ENCODE measurements around the gene THYN1. TPM values are rescaled to one million over a fixed set of nuclear protein-coding genes. Genes with fewer than 3 reads are reported as not detected.

The THYN1 gene
- total and polyA plus RNA-seq, 2 of the 13 experiments (the other 11 are each of a cell fraction or from before 2014, with no cell fraction given), result 36.1 to 87.6 TPM

DNA sequence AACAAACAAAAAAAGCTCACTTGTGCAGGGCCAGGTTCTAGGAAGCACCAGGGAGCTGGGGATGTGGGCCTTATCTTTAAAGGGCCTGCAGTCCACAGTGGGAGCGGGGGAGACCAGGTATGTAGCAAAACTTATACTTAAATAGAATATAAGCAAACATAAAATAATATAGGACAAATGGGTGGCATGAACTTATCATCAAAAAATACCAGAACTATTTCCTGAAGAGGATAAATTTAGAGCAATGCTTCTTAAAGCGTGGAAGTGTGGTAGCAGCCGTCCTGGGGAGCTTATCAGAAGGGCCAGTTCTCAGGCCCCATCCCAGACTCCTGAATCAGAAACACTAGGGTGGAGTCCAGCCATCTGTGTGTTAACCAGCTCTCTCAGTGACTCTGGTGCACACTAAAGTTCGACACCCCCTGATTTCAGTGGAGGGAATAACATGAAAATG is 19.4 kb downstream of the THYN1 start:
- BruUV-seq (replicated peaks), result no TSS peak
- CTCF ChIA-PET (ENCODE audit: low intra/inter-chr PET ratio, low total read pairs), result no interaction called here
- POLR2A ChIA-PET, result interaction anchor here (1.2 kb wide), 1 partner anchor 9 kb away, joined by 8 read pairs; the partner anchor contains the start of genes NCAPD3 and VPS26B

More for the DNA sequence above, 19.4 kb downstream of the THYN1 start:
- intact Hi-C loops (cut with micrococcal nuclease; ENCODE audit: unreplicated experiment) (no loop called here), in situ Hi-C loops (cut with HindIII; ENCODE audit: extremely low pct_ligation_motif_present, low pct_unique_long_range_greater_than_20kb) (no loop called here)
- 96% methylated on average over 4 of the region's 4 CpGs for WGBS (ENCODE audit: low lambda C conversion rate)
- H3K4me1 ChIP-seq (ENCODE audit: insufficient read depth, low read length), result peaks cover 26% of the 10 kb centered on the region
- no peak overlapping the region for H2AFZ ChIP-seq (ENCODE audit: low read length)
- no peak for TF ChIP-seq NONO (IDR thresholded peaks at IDR 0.05)
- no peak for TF ChIP-seq NONO (CRISPR knock-in tag; conservative IDR thresholded peaks at IDR 0.05)
- TF ChIP-seq CCDC6 (CRISPR knock-in tag; IDR thresholded peaks at IDR 0.05), result no peak
- TF ChIP-seq, protein P1, sequence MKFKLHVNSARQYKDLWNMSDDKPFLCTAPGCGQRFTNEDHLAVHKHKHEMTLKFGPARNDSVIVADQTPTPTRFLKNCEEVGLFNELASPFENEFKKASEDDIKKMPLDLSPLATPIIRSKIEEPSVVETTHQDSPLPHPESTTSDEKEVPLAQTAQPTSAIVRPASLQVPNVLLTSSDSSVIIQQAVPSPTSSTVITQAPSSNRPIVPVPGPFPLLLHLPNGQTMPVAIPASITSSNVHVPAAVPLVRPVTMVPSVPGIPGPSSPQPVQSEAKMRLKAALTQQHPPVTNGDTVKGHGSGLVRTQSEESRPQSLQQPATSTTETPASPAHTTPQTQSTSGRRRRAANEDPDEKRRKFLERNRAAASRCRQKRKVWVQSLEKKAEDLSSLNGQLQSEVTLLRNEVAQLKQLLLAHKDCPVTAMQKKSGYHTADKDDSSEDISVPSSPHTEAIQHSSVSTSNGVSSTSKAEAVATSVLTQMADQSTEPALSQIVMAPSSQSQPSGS (CRISPR knock-in tag; IDR thresholded peaks at IDR 0.05), result no peak
- no peak for TF ChIP-seq REL (CRISPR knock-in tag; conservative IDR thresholded peaks at IDR 0.05)
- TF ChIP-seq, protein P2, sequence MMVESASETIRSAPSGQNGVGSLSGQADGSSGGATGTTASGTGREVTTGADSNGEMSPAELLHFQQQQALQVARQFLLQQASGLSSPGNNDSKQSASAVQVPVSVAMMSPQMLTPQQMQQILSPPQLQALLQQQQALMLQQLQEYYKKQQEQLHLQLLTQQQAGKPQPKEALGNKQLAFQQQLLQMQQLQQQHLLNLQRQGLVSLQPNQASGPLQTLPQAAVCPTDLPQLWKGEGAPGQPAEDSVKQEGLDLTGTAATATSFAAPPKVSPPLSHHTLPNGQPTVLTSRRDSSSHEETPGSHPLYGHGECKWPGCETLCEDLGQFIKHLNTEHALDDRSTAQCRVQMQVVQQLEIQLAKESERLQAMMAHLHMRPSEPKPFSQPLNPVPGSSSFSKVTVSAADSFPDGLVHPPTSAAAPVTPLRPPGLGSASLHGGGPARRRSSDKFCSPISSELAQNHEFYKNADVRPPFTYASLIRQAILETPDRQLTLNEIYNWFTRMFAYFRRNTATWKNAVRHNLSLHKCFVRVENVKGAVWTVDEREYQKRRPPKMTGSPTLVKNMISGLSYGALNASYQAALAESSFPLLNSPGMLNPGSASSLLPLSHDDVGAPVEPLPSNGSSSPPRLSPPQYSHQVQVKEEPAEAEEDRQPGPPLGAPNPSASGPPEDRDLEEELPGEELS (CRISPR knock-in tag; IDR thresholded peaks at IDR 0.05), result no peak
- TF ChIP-seq ATF1 (CRISPR knock-in tag; IDR thresholded peaks at IDR 0.05), result no peak
- TF ChIP-seq ZNF879 (CRISPR knock-in tag; IDR thresholded peaks at IDR 0.05), result no peak
- TF ChIP-seq SP4 (CRISPR knock-in tag; IDR thresholded peaks at IDR 0.05), result no peak
- TF ChIP-seq ZNF329 (CRISPR knock-in tag; IDR thresholded peaks at IDR 0.05; ENCODE audit: low read depth), result no peak
- TF ChIP-seq KLF6 (CRISPR knock-in tag; IDR thresholded peaks at IDR 0.05), result no peak
- no peak for TF ChIP-seq SUZ12 (IDR thresholded peaks at IDR 0.05; ENCODE audit: low read depth, low read length)
- no peak for TF ChIP-seq TARDBP (CRISPR knock-in tag; IDR thresholded peaks at IDR 0.05)
- no peak for TF ChIP-seq YY1 (IDR thresholded peaks at IDR 0.05; ENCODE audit: insufficient read depth, insufficient replicate concordance, low read depth, low read length)
- TF ChIP-seq, protein P3, sequence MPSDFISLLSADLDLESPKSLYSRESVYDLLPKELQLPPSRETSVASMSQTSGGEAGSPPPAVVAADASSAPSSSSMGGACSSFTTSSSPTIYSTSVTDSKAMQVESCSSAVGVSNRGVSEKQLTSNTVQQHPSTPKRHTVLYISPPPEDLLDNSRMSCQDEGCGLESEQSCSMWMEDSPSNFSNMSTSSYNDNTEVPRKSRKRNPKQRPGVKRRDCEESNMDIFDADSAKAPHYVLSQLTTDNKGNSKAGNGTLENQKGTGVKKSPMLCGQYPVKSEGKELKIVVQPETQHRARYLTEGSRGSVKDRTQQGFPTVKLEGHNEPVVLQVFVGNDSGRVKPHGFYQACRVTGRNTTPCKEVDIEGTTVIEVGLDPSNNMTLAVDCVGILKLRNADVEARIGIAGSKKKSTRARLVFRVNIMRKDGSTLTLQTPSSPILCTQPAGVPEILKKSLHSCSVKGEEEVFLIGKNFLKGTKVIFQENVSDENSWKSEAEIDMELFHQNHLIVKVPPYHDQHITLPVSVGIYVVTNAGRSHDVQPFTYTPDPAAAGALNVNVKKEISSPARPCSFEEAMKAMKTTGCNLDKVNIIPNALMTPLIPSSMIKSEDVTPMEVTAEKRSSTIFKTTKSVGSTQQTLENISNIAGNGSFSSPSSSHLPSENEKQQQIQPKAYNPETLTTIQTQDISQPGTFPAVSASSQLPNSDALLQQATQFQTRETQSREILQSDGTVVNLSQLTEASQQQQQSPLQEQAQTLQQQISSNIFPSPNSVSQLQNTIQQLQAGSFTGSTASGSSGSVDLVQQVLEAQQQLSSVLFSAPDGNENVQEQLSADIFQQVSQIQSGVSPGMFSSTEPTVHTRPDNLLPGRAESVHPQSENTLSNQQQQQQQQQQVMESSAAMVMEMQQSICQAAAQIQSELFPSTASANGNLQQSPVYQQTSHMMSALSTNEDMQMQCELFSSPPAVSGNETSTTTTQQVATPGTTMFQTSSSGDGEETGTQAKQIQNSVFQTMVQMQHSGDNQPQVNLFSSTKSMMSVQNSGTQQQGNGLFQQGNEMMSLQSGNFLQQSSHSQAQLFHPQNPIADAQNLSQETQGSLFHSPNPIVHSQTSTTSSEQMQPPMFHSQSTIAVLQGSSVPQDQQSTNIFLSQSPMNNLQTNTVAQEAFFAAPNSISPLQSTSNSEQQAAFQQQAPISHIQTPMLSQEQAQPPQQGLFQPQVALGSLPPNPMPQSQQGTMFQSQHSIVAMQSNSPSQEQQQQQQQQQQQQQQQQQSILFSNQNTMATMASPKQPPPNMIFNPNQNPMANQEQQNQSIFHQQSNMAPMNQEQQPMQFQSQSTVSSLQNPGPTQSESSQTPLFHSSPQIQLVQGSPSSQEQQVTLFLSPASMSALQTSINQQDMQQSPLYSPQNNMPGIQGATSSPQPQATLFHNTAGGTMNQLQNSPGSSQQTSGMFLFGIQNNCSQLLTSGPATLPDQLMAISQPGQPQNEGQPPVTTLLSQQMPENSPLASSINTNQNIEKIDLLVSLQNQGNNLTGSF (CRISPR knock-in tag; IDR thresholded peaks at IDR 0.05), result no peak
- TF ChIP-seq TEAD3 (CRISPR knock-in tag; optimal IDR thresholded peaks at IDR 0.05; ENCODE audit: borderline replicate concordance), result no peak
- no peak for TF ChIP-seq NR2F2 (IDR thresholded peaks at IDR 0.05; ENCODE audit: borderline replicate concordance, low read depth)
- H3K9me3 ChIP-seq (ENCODE audit: low read length), result no peaks in the 10 kb centered on the region
- H3K4me2 ChIP-seq (ENCODE audit: low read depth, low read length), result no peak overlapping the region
- H4K20me1 ChIP-seq (ENCODE audit: insufficient read depth, low read length), result peaks cover 7% of the 10 kb centered on the region
- peaks cover 2 to 3% of the 10 kb centered on the region in 2 experiments; a peak in 2 of 5 replicates for H3K36me3 ChIP-seq (replicated peaks in 1 of 2; ENCODE audit: control insufficient read depth in 1 of 2, insufficient read depth in 2 of 2, low read length in 2 of 2)
- no peak for DNase-seq (ENCODE audit: low spot score)
- FAIRE-seq, result no peak
- no peaks in the 10 kb centered on the region for H3K27me3 ChIP-seq (ENCODE audit: control insufficient read depth in 1 of 2, insufficient read depth in 2 of 2, low read length in 2 of 2)
- no peak for ATAC-seq
- no peak overlapping the region for H3K27ac ChIP-seq (ENCODE audit: extremely low read length, insufficient read depth, low read length)
- H3K9ac ChIP-seq (ENCODE audit: insufficient read depth, low read depth, low read length), result no peak overlapping the region
- H3K79me2 ChIP-seq (ENCODE audit: insufficient read depth, low read length), result peaks cover 8% of the 10 kb centered on the region
- H3K4me3 ChIP-seq (replicated peaks in 1 of 3; ENCODE audit: insufficient read depth in 1 of 3, low read depth in 2 of 3, low read length in 3 of 3), result no peak overlapping the region
